H1 (cell line): ENCODE measurements around the gene ANXA6. TPM values are rescaled to one million over a fixed set of nuclear protein-coding genes. Genes with fewer than 3 reads are reported as not detected.

Experiments
- CTCF ChIA-PET: fragments of 300-600 bp; sonication (Branson Sonifier 250); formaldehyde crosslinking; loops from one replicate; lab custom pipeline; 2021; ENCODE audit not compliant: partially characterized antibody; lab: Charles Lee
- POLR2A ChIA-PET: fragments of 300-600 bp; sonication (Branson Sonifier 250); formaldehyde crosslinking; loops from one replicate; lab custom pipeline; 2021; ENCODE audit warnings: inconsistent platforms; ENCODE audit not compliant: partially characterized antibody; lab: Charles Lee
- DNase-seq, 2 experiments: peaks; one replicate each; pipeline versions ENCODE4 v3.0.0 to v3.0.0-alpha.2; 2010 to 2022; ENCODE audit warnings: low spot score in 2 of 2, low read depth in 1 of 2, mixed read lengths in 1 of 2
- FAIRE-seq: peaks from 2 replicates; lab custom pipeline; 2011; peaks lifted over from hg19 to GRCh38; lab: Jason Lieb, UNC
- H2AFZ ChIP-seq: 2 replicates; pipeline ENCODE4 v1.8.1; 2012; ENCODE audit warnings: low read length, inconsistent platforms
- H2AK5ac ChIP-seq: 2 replicates; pipeline ENCODE4 v1.6.1; 2013; ENCODE audit warnings: low read depth, low read length
- H2BK120ac ChIP-seq: replicated peaks from 2 replicates; pipeline ENCODE3; 2013; ENCODE audit warnings: low read depth, low read length, inconsistent platforms
- H2BK12ac ChIP-seq: 2 replicates; pipeline ENCODE4 v1.6.1; 2013; ENCODE audit warnings: low read depth, low read length
- H2BK15ac ChIP-seq: 2 replicates; pipeline ENCODE4 v1.6.1; 2013; ENCODE audit warnings: low read length
- H2BK20ac ChIP-seq: 2 replicates; pipeline ENCODE4 v1.6.1; 2013; ENCODE audit warnings: low read length
- H2BK5ac ChIP-seq: 2 replicates; pipeline ENCODE4 v1.6.1; 2013; ENCODE audit warnings: low read depth, low read length
- H3K14ac ChIP-seq: 2 replicates; pipeline ENCODE4 v1.6.1; 2013; ENCODE audit warnings: inconsistent platforms; ENCODE audit not compliant: insufficient read length
- H3K18ac ChIP-seq: 2 replicates; pipeline ENCODE4 v1.6.1; 2013; ENCODE audit warnings: low read length; ENCODE audit errors: extremely low read depth
- H3K23ac ChIP-seq: 2 replicates; pipeline ENCODE4 v1.6.1; 2013; ENCODE audit warnings: inconsistent platforms; ENCODE audit not compliant: insufficient read length
- H3K23me2 ChIP-seq: 2 replicates; pipeline ENCODE4 v1.6.1; 2013; ENCODE audit warnings: low read depth, low read length
- H3K27ac ChIP-seq: 2 replicates; pipeline ENCODE4 v1.6.1; 2011; ENCODE audit warnings: low read depth, low read length, inconsistent platforms
- H3K27me3 ChIP-seq, 4 experiments: replicated peaks in 1 of 4; 1 replicate in 1 of 4; 2 replicates in 3 of 4; pipeline versions ENCODE4 v1.6.1 to v1.8.1; 2011 to 2013; ENCODE audit warnings: low read length in 3 of 4, mild to moderate bottlenecking in 3 of 4, inconsistent platforms in 2 of 4, mixed read lengths in 2 of 4, moderate library complexity in 1 of 4; ENCODE audit not compliant: control insufficient read depth in 3 of 4, insufficient read depth in 3 of 4; ENCODE audit errors: extremely low read depth in 1 of 4
- H3K36me3 ChIP-seq, 4 experiments: 2 replicates each; pipeline versions ENCODE4 v1.6.1 to v1.8.1; 2011 to 2013; ENCODE audit warnings: mild to moderate bottlenecking in 4 of 4, low read length in 3 of 4, moderate library complexity in 2 of 4, control low read depth in 1 of 4, inconsistent platforms in 1 of 4; ENCODE audit not compliant: insufficient read depth in 4 of 4, control insufficient read depth in 2 of 4
- H3K4ac ChIP-seq: replicated peaks from 2 replicates; pipeline ENCODE3; 2013; ENCODE audit warnings: low read length, low read depth, mixed read lengths, inconsistent platforms; ENCODE audit not compliant: insufficient read length
- H3K4me1 ChIP-seq, 4 experiments: replicated peaks in 1 of 4; 1 replicate in 1 of 4; 2 replicates in 3 of 4; pipeline versions ENCODE4 v1.6.1 to v1.8.1; 2011 to 2013; ENCODE audit warnings: low read length in 3 of 4, inconsistent platforms in 2 of 4, mixed read lengths in 1 of 4; ENCODE audit not compliant: insufficient read depth in 4 of 4, control insufficient read depth in 3 of 4
- H3K4me2 ChIP-seq, 2 experiments: 2 replicates each; pipeline versions ENCODE4 v1.6.1 to v1.8.1; 2011 to 2013; ENCODE audit warnings: low read depth in 2 of 2, low read length in 2 of 2, control low read depth in 1 of 2, inconsistent platforms in 1 of 2, mild to moderate bottlenecking in 1 of 2; ENCODE audit not compliant: insufficient read depth in 1 of 2
- H3K4me3 ChIP-seq, 4 experiments: fragments of 200-600, 300-600 bp in 1 of 4; sonication (generic), shearing (Covaris generic), sonication (Bioruptor Twin) in 1 of 4; 2 replicates each; pipeline versions ENCODE4 v1.5.1 to v1.8.1; 2011 to 2016; ENCODE audit warnings: low read length in 4 of 4, low read depth in 3 of 4, control low read depth in 2 of 4, inconsistent platforms in 2 of 4, mild to moderate bottlenecking in 2 of 4, mixed read lengths in 1 of 4, moderate library complexity in 1 of 4; ENCODE audit not compliant: insufficient read depth in 2 of 4; ENCODE audit errors: extremely low read depth in 1 of 4
- H3K56ac ChIP-seq: replicated peaks from 2 replicates; pipeline ENCODE3; 2013; ENCODE audit warnings: low read depth, mild to moderate bottlenecking, mixed read lengths, low read length, inconsistent platforms; ENCODE audit not compliant: insufficient read length
- H3K79me1 ChIP-seq: 2 replicates; pipeline ENCODE4 v1.6.1; 2013; ENCODE audit warnings: low read depth, low read length, control low read depth
- H3K79me2 ChIP-seq, 2 experiments: 2 replicates each; pipeline versions ENCODE4 v1.6.1 to v1.8.1; 2012 to 2013; ENCODE audit warnings: low read length in 2 of 2, mild to moderate bottlenecking in 2 of 2, inconsistent platforms in 1 of 2; ENCODE audit not compliant: insufficient read depth in 2 of 2, control insufficient read depth in 1 of 2
- H3K9ac ChIP-seq, 4 experiments: replicated peaks in 1 of 4; 1 replicate in 1 of 4; 2 replicates in 3 of 4; pipeline versions ENCODE4 v1.6.1 to v1.8.1; 2011 to 2013; ENCODE audit warnings: low read depth in 3 of 4, low read length in 3 of 4, control low read depth in 2 of 4, mild to moderate bottlenecking in 2 of 4, moderate library complexity in 2 of 4, inconsistent platforms in 1 of 4; ENCODE audit errors: extremely low read depth in 1 of 4
- H3K9me3 ChIP-seq, 2 experiments: 2 replicates each; pipeline versions ENCODE4 v1.6.1 to v1.8.1; 2012 to 2013; ENCODE audit warnings: mild to moderate bottlenecking in 2 of 2, moderate library complexity in 2 of 2, control low read depth in 1 of 2, inconsistent platforms in 1 of 2, low read depth in 1 of 2, low read length in 1 of 2, mixed read lengths in 1 of 2; ENCODE audit not compliant: insufficient read depth in 2 of 2
- H4K20me1 ChIP-seq, 2 experiments: replicated peaks in 1 of 2; 2 replicates each; pipeline versions ENCODE3 to v1.8.1; 2011 to 2013; ENCODE audit warnings: inconsistent platforms in 2 of 2, low read length in 2 of 2, mild to moderate bottlenecking in 1 of 2; ENCODE audit not compliant: insufficient read depth in 2 of 2, control insufficient read depth in 1 of 2
- H4K5ac ChIP-seq: 2 replicates; pipeline ENCODE4 v1.6.1; 2013; ENCODE audit warnings: low read length, low read depth, mixed read lengths, inconsistent platforms; ENCODE audit not compliant: insufficient read length
- H4K8ac ChIP-seq: 2 replicates; pipeline ENCODE4 v1.8.0; 2013; ENCODE audit warnings: mild to moderate bottlenecking, moderate library complexity, low read length, inconsistent platforms; ENCODE audit not compliant: insufficient read depth; ENCODE audit errors: extremely low read depth
- H4K91ac ChIP-seq: replicated peaks from 2 replicates; pipeline ENCODE3; 2013; ENCODE audit warnings: low read length, mixed read lengths, inconsistent platforms; ENCODE audit not compliant: insufficient read length
- CBX5 ChIP-seq: fragments of 300-800, 300-1000 bp; sonication (generic); IDR thresholded peaks from 2 replicates; pipeline ENCODE4 v1.7.1; 2016; ENCODE audit warnings: antibody characterized with exemption, low read length, low read depth
- CEBPB ChIP-seq: IDR thresholded peaks from 2 replicates; pipeline ENCODE4 v1.6.1; 2012; ENCODE audit warnings: low read depth, low read length
- CHD1 ChIP-seq: IDR thresholded peaks from 2 replicates; pipeline ENCODE4 v1.6.1; 2012; ENCODE audit warnings: low read depth, low read length, improper control_type of control experiment
- FOSL1 ChIP-seq: IDR thresholded peaks from 2 replicates; pipeline ENCODE4 v1.6.1; 2011; ENCODE audit warnings: mild to moderate bottlenecking, low read depth, low read length, moderate library complexity; ENCODE audit not compliant: insufficient read depth
- POLR2A ChIP-seq, 2 experiments: IDR thresholded peaks; 1 replicate in 1 of 2; 2 replicates in 1 of 2; pipeline ENCODE4 v1.6.1; 2011; ENCODE audit warnings: low read depth in 2 of 2, low read length in 2 of 2, mild to moderate bottlenecking in 2 of 2; ENCODE audit errors: control extremely low read depth in 1 of 2
- RAD21 ChIP-seq, 2 experiments: IDR thresholded peaks in 1 of 2; conservative IDR thresholded peaks in 1 of 2; 2 replicates each; pipeline ENCODE4 v1.6.1; 2011; ENCODE audit warnings: low read depth in 2 of 2, low read length in 2 of 2, improper control_type of control experiment in 1 of 2, inconsistent platforms in 1 of 2, mild to moderate bottlenecking in 1 of 2, moderate library complexity in 1 of 2
- SIRT6 ChIP-seq: IDR thresholded peaks from one replicate; pipeline ENCODE4 v1.7.1; 2012; ENCODE audit warnings: low read length, inconsistent platforms
- SP2 ChIP-seq: IDR thresholded peaks from 2 replicates; pipeline ENCODE4 v1.6.1; 2012; ENCODE audit warnings: mild to moderate bottlenecking, low read length, inconsistent platforms
- TAF1 ChIP-seq: IDR thresholded peaks from 2 replicates; pipeline ENCODE4 v1.6.1; 2011; ENCODE audit warnings: mild to moderate bottlenecking, low read depth, low read length
- ZNF274 ChIP-seq: IDR thresholded peaks from 2 replicates; pipeline ENCODE4 v1.7.0; 2012; ENCODE audit warnings: low read length, borderline replicate concordance; ENCODE audit errors: extremely low read depth
- WGBS, 2 experiments: shearing (Covaris generic) in 1 of 2; methylation state at CpG; one replicate each; pipeline versions ENCODE4 v1.1.6 to v1.1.7; 2013 to 2015; ENCODE audit warnings: low lambda C conversion rate in 2 of 2, mixed read lengths in 2 of 2, inconsistent platforms in 1 of 2, low coverage in 1 of 2, missing lambda C conversion rate in 1 of 2; ENCODE audit not compliant: insufficient replicate concordance in 2 of 2, insufficient coverage in 1 of 2, insufficient read length in 1 of 2; ENCODE audit errors: extremely low coverage in 1 of 2, missing lambda C conversion rate in 1 of 2; 5-methylcytosine and 5-hydroxymethylcytosine counted together
- polyA plus RNA-seq, 7 experiments: library from polyadenylated mRNA; depleted of rRNA in 3 of 7; stranded (reverse) in 5 of 7; unstranded in 2 of 7; fragments of >200 nt in 5 of 7; fragments of 200-250 nt in 2 of 7; gene quantifications; 1 replicate in 5 of 7; 2 replicates in 1 of 7; 4 replicates in 1 of 7; pipeline versions ENCODE4 v1.2.1 to v1.2.3, GENCODE V29; 2011 to 2013; ENCODE audit warnings: missing spikeins in 2 of 7, mixed read lengths in 2 of 7
- total RNA-seq: library from RNA; stranded (reverse); fragmentation: NEBNext Ultra II Directional; extraction: Animal tissue kit (Norgen Biotek cat#: 25700); gene quantifications from 2 replicates; pipeline ENCODE4 v1.2.1, GENCODE V29; 2021
- TF ChIP-seq, protein P1 (sequence below): IDR thresholded peaks from 2 replicates; pipeline ENCODE4 v1.6.1; 2011; ENCODE audit warnings: low read length, improper control_type of control experiment

The ANXA6 gene
- total and polyA plus RNA-seq, 2 of the 8 experiments (the other 6 are each of a cell fraction or from before 2014, with no cell fraction given): 61.3 to 78.6 TPM

DNA sequence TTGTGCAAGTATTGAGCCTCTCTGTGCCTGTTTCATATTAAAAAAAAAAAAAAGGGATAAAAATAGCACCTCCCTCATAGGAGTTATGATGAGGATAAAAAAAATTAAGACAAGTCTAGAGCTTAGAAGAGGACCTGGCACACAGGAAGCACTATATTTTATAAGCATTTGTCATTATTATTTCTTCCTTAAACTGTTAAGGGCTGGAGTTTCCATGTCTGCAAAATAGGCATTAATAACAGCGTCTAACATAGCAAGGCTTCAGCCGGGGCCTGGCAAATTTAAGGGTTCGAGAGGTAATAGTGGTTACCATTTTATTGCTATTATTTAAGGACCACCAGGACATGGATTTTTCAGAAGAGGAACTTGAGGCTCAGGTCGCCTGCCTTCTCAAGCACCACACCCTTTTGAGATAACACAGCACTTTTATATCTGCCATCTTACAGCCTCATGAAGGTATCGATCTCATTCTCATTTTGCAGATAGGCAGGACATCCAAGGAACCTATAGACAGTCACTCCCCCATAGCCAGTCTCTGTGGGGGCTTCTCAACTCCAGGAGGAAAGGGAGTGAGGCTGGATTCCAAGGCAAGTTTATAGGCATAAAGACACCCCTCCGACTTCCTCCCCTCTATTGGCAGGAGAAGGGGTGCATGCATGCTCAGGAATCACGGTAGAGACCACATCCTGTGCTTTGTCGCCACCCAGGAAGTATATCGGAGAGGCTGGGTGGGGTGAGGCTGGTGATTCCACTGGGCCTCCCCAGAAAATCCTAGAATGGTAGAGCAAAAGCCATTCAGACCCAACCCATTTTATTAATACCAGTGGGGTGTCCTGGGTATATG is 2.4 kb downstream of the ANXA6 start:
- H2BK20ac ChIP-seq: no peak overlapping the region
- H4K20me1 ChIP-seq: peaks cover 0 to 4% of the 10 kb centered on the region in 2 experiments
- H4K8ac ChIP-seq: no peak overlapping the region
- no peak overlapping the region for H3K27ac ChIP-seq
- no peak overlapping the region for H3K14ac ChIP-seq
- no peak overlapping the region for H2BK12ac ChIP-seq
- H3K4me1 ChIP-seq: peaks cover 0 to 24% (median 15%) of the 10 kb centered on the region in 4 experiments; a peak in 5 of 7 replicates
- H2AK5ac ChIP-seq: no peak overlapping the region
- H3K9me3 ChIP-seq: no peaks in the 10 kb centered on the region
- peaks cover 11% of the 10 kb centered on the region for H3K23me2 ChIP-seq
- no peak overlapping the region for H4K91ac ChIP-seq
- no peak overlapping the region for H4K5ac ChIP-seq
- H3K79me2 ChIP-seq: peaks cover 0 to 10% of the 10 kb centered on the region in 2 experiments; a peak in 2 of 4 replicates
- DNase-seq (no peak), FAIRE-seq (no peak)
- no peaks in the 10 kb centered on the region for H3K36me3 ChIP-seq
- no peak overlapping the region for H2BK15ac ChIP-seq
- H3K9ac ChIP-seq: no peak overlapping the region
- no peak overlapping the region for H3K4ac ChIP-seq
- peaks cover 0 to 2% (median 1%) of the 10 kb centered on the region in 4 experiments; a peak in 2 of 7 replicates for H3K27me3 ChIP-seq
- no peak overlapping the region for H3K23ac ChIP-seq
- no peak overlapping the region for H2BK5ac ChIP-seq
- no peak overlapping the region for H3K56ac ChIP-seq
- no peak overlapping the region for H2AFZ ChIP-seq
- ChIA-PET CTCF (interaction anchor here (0.5 to 20.0 kb wide), 4 partner anchors 8 to 1038 kb away, joined by 4 to 810 read pairs (median 28); no protein-coding TSS in a partner anchor), POLR2A (interaction anchor here (1.2 to 1.8 kb wide), 5 partner anchors 14 to 29 kb away, joined by 3 to 6 read pairs (median 5); no protein-coding TSS in a partner anchor)
- no peak overlapping the region for H2BK120ac ChIP-seq
- H3K4me3 ChIP-seq: no peak overlapping the region
- H3K18ac ChIP-seq: no peak overlapping the region
- WGBS, 2 experiments: 80% methylated on average over 9 of the region's 9 CpGs; no CpG with 5 or more reads in 1 of the 2 experiments
- no peak overlapping the region; a peak in 1 of 4 replicates for H3K4me2 ChIP-seq
- no peaks in the 10 kb centered on the region; the same call in 1 of the 2 replicates for H3K79me1 ChIP-seq
- TF ChIP-seq TAF1 (no peak), SP2 (no peak), RAD21 (IDR thresholded peaks at IDR 0.05 in 1 of 2, conservative IDR thresholded peaks at IDR 0.05 in 1 of 2; ENCODE audit: low read depth in 2 of 2, low read length in 2 of 2) (no peak), CBX5 (no peak), FOSL1 (no peak), ZNF274 (no peak), POLR2A (IDR thresholded peaks at IDR 0.05; ENCODE audit: control extremely low read depth in 1 of 2, low read depth in 2 of 2, low read length in 2 of 2) (no peak), CHD1 (no peak), SIRT6 (no peak), CEBPB (no peak)
- TF ChIP-seq, protein P1, sequence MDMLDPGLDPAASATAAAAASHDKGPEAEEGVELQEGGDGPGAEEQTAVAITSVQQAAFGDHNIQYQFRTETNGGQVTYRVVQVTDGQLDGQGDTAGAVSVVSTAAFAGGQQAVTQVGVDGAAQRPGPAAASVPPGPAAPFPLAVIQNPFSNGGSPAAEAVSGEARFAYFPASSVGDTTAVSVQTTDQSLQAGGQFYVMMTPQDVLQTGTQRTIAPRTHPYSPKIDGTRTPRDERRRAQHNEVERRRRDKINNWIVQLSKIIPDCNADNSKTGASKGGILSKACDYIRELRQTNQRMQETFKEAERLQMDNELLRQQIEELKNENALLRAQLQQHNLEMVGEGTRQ: no peak
